ENCODE results near the gene SIGLEC6. TPM values are rescaled to one million over a fixed set of nuclear protein-coding genes. Genes with fewer than 3 reads are reported as not detected.

Gene SIGLEC6
- total and polyA plus RNA-seq, 3 donors from 2014 or later, result 0.29 to 1.1 (median 0.55) TPM

DNA sequence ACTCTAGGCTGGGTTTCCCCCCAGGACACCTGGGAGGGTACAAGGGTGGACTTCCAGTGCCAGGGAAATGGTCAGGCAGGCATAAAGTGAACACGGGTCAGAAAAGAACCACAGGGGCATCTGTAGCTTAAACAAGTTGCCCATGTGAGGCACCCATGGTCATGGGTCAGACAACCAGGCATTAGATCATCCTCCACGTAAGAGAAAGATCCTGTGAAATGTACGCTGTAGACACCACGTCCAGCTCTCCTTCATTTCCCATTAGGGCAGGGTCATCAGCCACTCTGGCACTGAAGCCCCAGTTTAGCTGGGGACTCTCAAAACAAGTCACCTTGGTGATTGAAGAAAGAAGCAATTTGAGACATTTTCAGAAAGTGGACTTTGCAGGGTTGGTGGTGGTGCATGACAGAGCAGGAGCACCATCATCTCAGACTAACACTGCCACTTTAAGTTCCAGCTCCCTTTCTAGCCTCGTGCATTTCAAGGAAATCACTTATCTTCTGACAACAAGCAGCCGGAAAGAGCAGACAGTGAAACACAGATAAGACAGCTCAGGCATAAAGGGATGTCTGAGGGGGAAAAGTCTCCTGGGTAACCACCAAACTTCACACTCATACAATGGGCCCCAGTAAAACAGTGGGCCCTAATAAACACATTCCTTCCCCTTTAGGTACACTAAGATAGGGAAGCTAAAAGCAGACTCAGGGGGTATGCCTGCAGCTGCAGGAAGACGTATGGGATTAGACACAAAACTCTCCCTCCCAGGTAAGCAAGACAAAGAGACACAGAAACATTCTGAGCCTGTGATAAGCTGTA, 16.1 kb upstream of the SIGLEC6 start:
- Histone ChIP-seq H3K4me1 (no peaks in the 10 kb centered on the region), H3K4me3 (no peak overlapping the region), H3K36me3 (ENCODE audit: low read depth, missing control alignments) (no peaks in the 10 kb centered on the region), H3K27ac (no peak overlapping the region), H3K27me3 (no peaks in the 10 kb centered on the region), H3K9me3 (no peaks in the 10 kb centered on the region)
- intact Hi-C loops (cut with DNase I; ENCODE audit: low total_unique reads), result no loop called here
- DNase-seq, result no peak
- 44 to 51% methylated on average over 7 of the region's 7 CpGs for WGBS, 2 donors
- TF ChIP-seq, protein P1, sequence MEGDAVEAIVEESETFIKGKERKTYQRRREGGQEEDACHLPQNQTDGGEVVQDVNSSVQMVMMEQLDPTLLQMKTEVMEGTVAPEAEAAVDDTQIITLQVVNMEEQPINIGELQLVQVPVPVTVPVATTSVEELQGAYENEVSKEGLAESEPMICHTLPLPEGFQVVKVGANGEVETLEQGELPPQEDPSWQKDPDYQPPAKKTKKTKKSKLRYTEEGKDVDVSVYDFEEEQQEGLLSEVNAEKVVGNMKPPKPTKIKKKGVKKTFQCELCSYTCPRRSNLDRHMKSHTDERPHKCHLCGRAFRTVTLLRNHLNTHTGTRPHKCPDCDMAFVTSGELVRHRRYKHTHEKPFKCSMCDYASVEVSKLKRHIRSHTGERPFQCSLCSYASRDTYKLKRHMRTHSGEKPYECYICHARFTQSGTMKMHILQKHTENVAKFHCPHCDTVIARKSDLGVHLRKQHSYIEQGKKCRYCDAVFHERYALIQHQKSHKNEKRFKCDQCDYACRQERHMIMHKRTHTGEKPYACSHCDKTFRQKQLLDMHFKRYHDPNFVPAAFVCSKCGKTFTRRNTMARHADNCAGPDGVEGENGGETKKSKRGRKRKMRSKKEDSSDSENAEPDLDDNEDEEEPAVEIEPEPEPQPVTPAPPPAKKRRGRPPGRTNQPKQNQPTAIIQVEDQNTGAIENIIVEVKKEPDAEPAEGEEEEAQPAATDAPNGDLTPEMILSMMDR (IDR thresholded peaks at IDR 0.05), result no peak
- TF ChIP-seq POLR2A (IDR thresholded peaks at IDR 0.05), result no peak

DNA sequence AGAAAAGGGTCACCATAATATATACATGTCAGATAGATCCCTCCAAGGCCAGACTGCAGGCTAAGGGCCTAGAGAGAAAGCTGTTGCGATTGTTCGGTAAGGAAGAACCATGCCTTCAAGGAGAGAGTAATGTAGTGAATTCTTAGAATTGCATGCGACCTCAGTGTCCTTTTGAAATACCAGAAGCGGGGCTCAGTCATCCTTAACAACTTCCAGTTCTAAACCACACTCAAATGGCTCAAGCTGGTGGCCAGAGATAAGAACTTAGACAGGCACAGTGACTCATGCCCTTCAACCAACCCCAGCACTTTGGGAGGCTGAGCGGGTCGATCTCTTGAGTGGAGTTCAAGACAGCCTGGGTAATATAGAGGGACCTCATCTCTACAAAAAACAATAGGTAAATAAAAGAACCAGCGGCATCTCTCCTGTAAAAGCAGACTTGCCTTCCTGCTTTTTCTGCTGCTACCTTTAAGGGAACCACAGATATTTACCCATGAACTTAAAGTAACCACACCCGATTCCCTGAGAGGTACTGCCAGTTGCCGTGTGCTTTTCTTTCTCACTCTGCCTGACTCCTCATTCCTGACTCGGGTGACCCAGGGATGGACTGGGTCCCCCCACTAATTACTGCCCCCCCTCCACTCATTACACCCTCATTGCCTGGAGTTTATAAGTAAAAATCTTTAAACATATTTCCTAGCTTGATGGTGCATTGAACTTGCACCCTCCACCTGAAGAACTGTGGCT, 15.4 kb upstream of the SIGLEC6 start:
- intact Hi-C loops (cut with DNase I; ENCODE audit: low total_unique reads), result no loop called here
- no peaks in the 10 kb centered on the region for H3K27me3 ChIP-seq
- no peaks in the 10 kb centered on the region for H3K9me3 ChIP-seq
- H3K4me1 ChIP-seq, result no peaks in the 10 kb centered on the region
- H3K4me3 ChIP-seq, result no peak overlapping the region
- no peaks in the 10 kb centered on the region for H3K36me3 ChIP-seq (ENCODE audit: low read depth, missing control alignments)
- no peak overlapping the region for H3K27ac ChIP-seq
- TF ChIP-seq, protein P1 (IDR thresholded peaks at IDR 0.05), result no peak
- TF ChIP-seq POLR2A (IDR thresholded peaks at IDR 0.05), result no peak
- 68 to 70% methylated on average over 10 of the region's 10 CpGs for WGBS, 2 donors
- DNase-seq, result no peak

DNA sequence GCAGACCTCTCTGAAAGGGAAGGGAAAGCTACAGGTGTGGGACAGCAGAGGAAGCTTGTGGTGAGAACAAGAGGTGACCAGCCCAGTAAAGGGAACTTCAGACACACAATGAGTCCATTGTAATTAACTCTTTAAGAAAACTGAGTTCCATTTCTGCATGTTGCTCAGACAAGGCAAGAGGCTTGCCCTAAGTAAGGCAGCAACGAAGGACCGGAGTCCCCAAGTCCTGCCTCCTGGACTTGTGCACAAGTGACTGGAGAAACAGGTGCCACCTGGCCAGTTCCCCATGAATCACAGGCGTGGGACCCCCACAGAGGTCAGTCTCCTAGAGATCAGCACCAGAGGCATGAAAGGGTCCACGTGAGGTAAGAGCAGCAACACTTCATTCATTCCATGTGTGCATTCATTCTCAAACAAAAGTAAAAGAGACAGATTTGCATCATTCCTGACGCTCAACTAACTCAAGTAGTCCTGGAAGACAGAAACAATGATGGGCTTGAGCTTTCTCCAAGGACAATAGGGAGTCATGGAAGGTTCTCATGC, 14.7 kb upstream of the SIGLEC6 start:
- TF ChIP-seq POLR2A (IDR thresholded peaks at IDR 0.05), result no peak
- TF ChIP-seq, protein P1 (IDR thresholded peaks at IDR 0.05), result no peak
- 77 to 80% methylated on average over 5 of the region's 5 CpGs for WGBS, 2 donors
- H3K36me3 ChIP-seq (ENCODE audit: low read depth, missing control alignments), result no peaks in the 10 kb centered on the region
- H3K4me3 ChIP-seq, result no peak overlapping the region
- H3K27me3 ChIP-seq, result no peaks in the 10 kb centered on the region
- no peaks in the 10 kb centered on the region for H3K4me1 ChIP-seq
- H3K9me3 ChIP-seq, result no peaks in the 10 kb centered on the region
- no peak overlapping the region for H3K27ac ChIP-seq
- DNase-seq, result no peak
- intact Hi-C loops (cut with DNase I; ENCODE audit: low total_unique reads), result no loop called here

DNA sequence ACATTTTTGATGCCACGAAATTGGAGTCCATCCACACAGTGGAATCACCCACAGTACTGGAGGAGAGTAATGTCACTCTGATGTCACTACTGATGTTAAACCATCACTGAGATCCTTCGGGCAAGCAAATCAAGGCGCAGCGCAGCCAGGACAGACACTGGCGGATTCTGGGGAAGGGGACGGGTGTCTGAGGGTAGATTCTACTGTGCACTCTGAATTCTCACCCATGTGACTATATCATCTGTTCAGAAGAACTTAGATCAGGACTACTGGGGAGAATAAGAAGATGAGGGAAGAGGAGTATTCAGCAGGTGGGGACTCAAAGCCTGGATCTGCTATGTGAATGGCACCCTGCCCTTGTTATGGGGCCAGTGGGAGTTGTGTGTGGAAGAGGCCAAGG, 12.6 kb upstream of the SIGLEC6 start:
- intact Hi-C loops (cut with DNase I; ENCODE audit: low total_unique reads), result no loop called here
- TF ChIP-seq, protein P1 (IDR thresholded peaks at IDR 0.05), result no peak
- TF ChIP-seq POLR2A (IDR thresholded peaks at IDR 0.05), result no peak
- 79 to 89% methylated on average over 6 of the region's 6 CpGs for WGBS, 2 donors

More for the DNA sequence above, 12.6 kb upstream of the SIGLEC6 start:
- no peaks in the 10 kb centered on the region for H3K9me3 ChIP-seq
- no peaks in the 10 kb centered on the region for H3K4me1 ChIP-seq
- no peak overlapping the region for H3K27ac ChIP-seq
- H3K4me3 ChIP-seq, result no peak overlapping the region
- no peaks in the 10 kb centered on the region for H3K36me3 ChIP-seq (ENCODE audit: low read depth, missing control alignments)
- H3K27me3 ChIP-seq, result no peaks in the 10 kb centered on the region
- DNase-seq, result no peak

Measured in testis (tissue), 3 donors.